ENCODE data around the gene CEP128.

GRCh38 chr14:80477388-80478160, 464.0 kb downstream of the CEP128 start:
- TF ChIP-seq CTCF (IDR thresholded peaks at IDR 0.05; ENCODE audit: low read depth, low read length, poor library complexity, severe bottlenecking) (no peak), EZH2phosphoT487 (IDR thresholded peaks at IDR 0.05; ENCODE audit: borderline replicate concordance, low read length) (no peak)
